Measurements from ENCODE around the gene ADGRG3.

- TF ChIP-seq CTCF (IDR thresholded peaks at IDR 0.05; ENCODE audit: poor library complexity) = no peak
- no peak for TF ChIP-seq EZH2 (IDR thresholded peaks at IDR 0.05; ENCODE audit: borderline replicate concordance)
Measured at GRCh38 chr16:57663917-57664661, 4.0 kb upstream of the ADGRG3 start.
